K562 (cell line): ENCODE data around the gene PPP6R3. TPM values are rescaled to one million over a fixed set of nuclear protein-coding genes. Genes with fewer than 3 reads are reported as not detected.
A peak's percentile ranks its signal among the peaks of the same experiment; 100 is the strongest.

Source experiments
- ATAC-seq: fragments of 200-7000 bp; cut with Tn5 transposase; 3 replicates; pipeline ENCODE4 v1.9.1; 2020; ENCODE audit warnings: moderate library complexity
- BruUV-seq: library from RNA; stranded (reverse); fragments of 400-500 nt; replicated peaks from 2 replicates; lab custom pipeline; 2021; lab: Mats Ljungman, UMichigan
- CTCF ChIA-PET: fragments of 300-600 bp; formaldehyde crosslinking; extraction: SDS; loops from one replicate; lab custom pipeline; 2021; ENCODE audit warnings: low intra/inter-chr PET ratio; lab: Yijun Ruan, JAX
- POLR2A ChIA-PET: fragments of 300-600, 350-650 bp; sonication (Branson Sonifier 250); formaldehyde crosslinking; extraction: SDS; loops from one replicate; lab custom pipeline; 2021; ENCODE audit warnings: antibody characterized with exemption, inconsistent platforms; lab: Yijun Ruan, JAX
- DNase-seq, 4 experiments: peaks; one replicate each; pipeline versions ENCODE4 v3.0.0 to v3.0.0-alpha.2; 2011 to 2018; ENCODE audit warnings: low spot score in 3 of 4, mixed read lengths in 3 of 4; ENCODE audit errors: extremely low read depth in 1 of 4
- FAIRE-seq: peaks from 2 replicates; lab custom pipeline; 2011; peaks lifted over from hg19 to GRCh38; lab: Jason Lieb, UNC
- H2AFZ ChIP-seq: 2 replicates; pipeline ENCODE4 v1.6.0; 2011; ENCODE audit warnings: low read depth, low read length, control low read depth, inconsistent platforms
- H3K27ac ChIP-seq: fragments of 200-600 bp; 3 replicates; pipeline ENCODE4 v1.8.0; 2011; ENCODE audit warnings: low read depth, mild to moderate bottlenecking, control low read depth, inconsistent platforms, low read length, moderate library complexity, mixed read lengths; ENCODE audit errors: extremely low read depth
- H3K27me3 ChIP-seq, 2 experiments: fragments of 300-600 bp in 1 of 2; 2 replicates in 1 of 2; 3 replicates in 1 of 2; pipeline versions ENCODE4 v1.6.0 to v1.8.0; 2011; ENCODE audit warnings: inconsistent platforms in 2 of 2, low read length in 2 of 2, mild to moderate bottlenecking in 1 of 2, mixed read lengths in 1 of 2, moderate library complexity in 1 of 2; ENCODE audit not compliant: control insufficient read depth in 2 of 2, insufficient read depth in 2 of 2
- H3K36me3 ChIP-seq: fragments of 300-600 bp; 3 replicates; pipeline ENCODE4 v1.8.0; 2011; ENCODE audit warnings: mild to moderate bottlenecking, low read length, inconsistent platforms; ENCODE audit not compliant: control insufficient read depth, insufficient read depth
- H3K4me1 ChIP-seq, 2 experiments: fragments of 200-600 bp in 1 of 2; replicated peaks in 1 of 2; 2 replicates in 1 of 2; 3 replicates in 1 of 2; pipeline versions ENCODE4 v1.5.1 to v1.8.0; 2011; ENCODE audit warnings: inconsistent platforms in 2 of 2, low read length in 2 of 2, mild to moderate bottlenecking in 1 of 2, mixed read lengths in 1 of 2, moderate library complexity in 1 of 2; ENCODE audit not compliant: control insufficient read depth in 2 of 2, insufficient read depth in 2 of 2
- H3K4me2 ChIP-seq: 2 replicates; pipeline ENCODE4 v1.6.1; 2011; ENCODE audit warnings: low read length, control low read depth, inconsistent platforms, mixed read lengths; ENCODE audit not compliant: insufficient read depth
- H3K4me3 ChIP-seq: fragments of 200-600 bp; sonication (generic), shearing (Covaris generic); 2 replicates; pipeline ENCODE4 v1.5.1; 2016; ENCODE audit warnings: control low read depth, inconsistent platforms
- H3K79me2 ChIP-seq: fragments of 200-600 bp; 3 replicates; pipeline ENCODE4 v1.8.0; 2011; ENCODE audit warnings: low read length, inconsistent platforms; ENCODE audit not compliant: control insufficient read depth, insufficient read depth
- H3K9ac ChIP-seq, 2 experiments: 2 replicates each; pipeline versions ENCODE4 v1.6.0 to v1.6.1; 2011; ENCODE audit warnings: low read depth in 2 of 2, low read length in 2 of 2, control low read depth in 1 of 2, inconsistent platforms in 1 of 2, mild to moderate bottlenecking in 1 of 2, mixed read lengths in 1 of 2; ENCODE audit not compliant: insufficient read depth in 1 of 2
- H3K9me1 ChIP-seq: one replicate; pipeline ENCODE4 v1.6.0; 2011; ENCODE audit warnings: inconsistent platforms, mild to moderate bottlenecking, low read length, moderate library complexity; ENCODE audit not compliant: control insufficient read depth, insufficient read depth
- H3K9me3 ChIP-seq: replicated peaks from 2 replicates; pipeline ENCODE4 v1.5.1; 2011; ENCODE audit warnings: low read depth, low read length, inconsistent platforms; ENCODE audit not compliant: control insufficient read depth, insufficient read depth
- H4K20me1 ChIP-seq: replicated peaks from 2 replicates; pipeline ENCODE4 v1.6.1; 2011; ENCODE audit warnings: low read length, inconsistent platforms, mixed read lengths; ENCODE audit not compliant: control insufficient read depth, insufficient read depth
- ARID2 ChIP-seq: fragments of 450-650 bp; IDR thresholded peaks from 2 replicates; pipeline ENCODE4 v1.6.1; 2017; ENCODE audit warnings: antibody characterized with exemption, mild to moderate bottlenecking
- BHLHE40 ChIP-seq: IDR thresholded peaks from 2 replicates; pipeline ENCODE4 v1.6.1; 2011; ENCODE audit warnings: low read length, improper control_type of control experiment
- DPF2 ChIP-seq: fragments of 450-650 bp; IDR thresholded peaks from 2 replicates; pipeline ENCODE4 v1.6.1; 2016
- HCFC1 ChIP-seq: IDR thresholded peaks from 2 replicates; pipeline ENCODE4 v1.6.1; 2012; ENCODE audit warnings: low read depth, low read length, improper control_type of control experiment
- NFIC ChIP-seq: fragments of 450-650 bp; IDR thresholded peaks from 2 replicates; pipeline ENCODE4 v1.6.1; 2017; ENCODE audit warnings: mild to moderate bottlenecking, inconsistent platforms
- NFXL1 ChIP-seq: fragments of 450-650 bp; formaldehyde crosslinking; IDR thresholded peaks from 2 replicates; pipeline ENCODE4 v1.4.0; 2021; ENCODE audit warnings: mild to moderate bottlenecking
- ZNF436 ChIP-seq: fragments of 250-450, 450-650 bp; sonication (Bioruptor Pico); formaldehyde crosslinking; IDR thresholded peaks from 2 replicates; pipeline ENCODE4 v1.7.0; 2020; ENCODE audit warnings: mild to moderate bottlenecking
- ZNF830 ChIP-seq: fragments of 250-450 bp; sonication (Bioruptor Pico); IDR thresholded peaks from 2 replicates; pipeline ENCODE4 v1.5.0; 2021; ENCODE audit warnings: mild to moderate bottlenecking
- WGBS: fragments of 100-300 bp; shearing (Covaris generic); methylation state at CpG from one replicate; pipeline ENCODE4 v1.1.6; 2016; ENCODE audit warnings: low coverage, mixed read lengths; ENCODE audit not compliant: insufficient coverage; ENCODE audit errors: missing lambda C conversion rate; 5-methylcytosine and 5-hydroxymethylcytosine counted together
- in situ Hi-C: fragments of 300-500 bp; cut with MboI; formaldehyde crosslinking; loops from 4 replicates; pipeline ENCODE4 v1.15.0; 2018; ENCODE audit warnings: inconsistent platforms, mixed read lengths
- intact Hi-C: fragments of 100-400 bp; cut with micrococcal nuclease; formaldehyde crosslinking; loops from 2 replicates; pipeline ENCODE4 v1.14.2; 2022
- polyA plus RNA-seq, 8 experiments: library from polyadenylated mRNA; depleted of rRNA in 4 of 8; stranded (reverse) in 5 of 8; unstranded in 3 of 8; fragments of >200 nt; fragmentation: Nextera tagmentation in 2 of 8; fragmentation: Illumina TruSeq in 1 of 8; extraction: Ambion mirVana in 2 of 8; extraction: Trizol in 1 of 8; gene quantifications; 2 replicates each; pipeline versions ENCODE4 v1.2.1 to v1.2.3, GENCODE V29; 2011 to 2014; ENCODE audit warnings: inconsistent platforms in 1 of 8, missing spikeins in 1 of 8
- total RNA-seq, 7 experiments: library from RNA; depleted of rRNA in 6 of 7; stranded (reverse); fragments of >200 nt in 6 of 7; fragmentation: Illumina TruSeq in 2 of 7; extraction: Trizol in 2 of 7; gene quantifications; 2 replicates each; pipeline versions ENCODE4 v1.2.1 to v1.2.3, GENCODE V29; 2011 to 2021; ENCODE audit warnings: low replicate concordance in 1 of 7
- TF ChIP-seq, protein P1 (sequence below): fragments of 250-450 bp; sonication (Bioruptor Pico); IDR thresholded peaks from 2 replicates; pipeline ENCODE4 v1.5.0; 2021

Gene PPP6R3
- total and polyA plus RNA-seq, 9 of the 15 experiments (the other 6 are each of a cell fraction or from before 2014, with no cell fraction given): 20.3 to 117 (median 80.6) TPM

DNA sequence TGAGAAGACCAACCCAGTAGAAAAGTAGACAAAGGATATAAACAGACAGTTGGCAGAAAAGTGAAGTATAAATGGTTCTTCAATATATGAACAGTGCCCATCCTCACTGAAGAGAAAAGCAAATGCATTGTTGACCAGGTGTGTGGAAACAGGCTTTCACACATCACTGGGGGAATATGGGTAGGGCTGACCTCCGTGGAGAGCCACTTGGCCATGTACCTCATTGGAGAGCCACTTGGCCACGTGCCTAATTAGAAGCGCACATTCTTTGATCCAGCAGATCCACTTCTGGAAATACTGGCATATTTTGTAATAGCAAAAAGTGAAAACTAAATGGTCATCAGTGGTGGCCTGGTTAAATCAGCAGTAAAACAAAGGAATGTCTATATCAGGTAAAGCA is 43.2 kb downstream of the PPP6R3 start:
- WGBS: 52% methylated on average over 3 of the region's 3 CpGs
- ChIA-PET POLR2A (interaction anchor here (1.0 kb wide), 2 partner anchors 10 to 11 kb away, joined by 3 read pairs; no protein-coding TSS in a partner anchor), CTCF (no interaction called here)
- Histone ChIP-seq H3K36me3 (peaks cover 5% of the 10 kb centered on the region), H3K27me3 (no peaks in the 10 kb centered on the region), H3K4me2 (peak overlapping the region; percentile 16; the same call in 1 of the 2 replicates), H2AFZ (no peak overlapping the region), H3K4me1 (peaks cover 12 to 52% of the 10 kb centered on the region in 2 experiments), H3K27ac (peak overlapping the region; percentile 55; the same call in 1 of the 3 replicates), H3K4me3 (no peak overlapping the region), H3K9me3 (no peaks in the 10 kb centered on the region), H3K79me2 (peaks cover 99% of the 10 kb centered on the region), H3K9ac (no peak overlapping the region)
- intact Hi-C loops (no loop called here), in situ Hi-C loops (no loop called here)
- BruUV-seq: no TSS peak
- DNase-seq (peak in 1 of 4 experiments; percentile 13), ATAC-seq (no peak)
- TF ChIP-seq NFXL1 (no peak), NFIC (peak; percentile 50)
- TF ChIP-seq, all 486 proteins: peak for 1
- H4K20me1 ChIP-seq: peaks cover 41% of the 10 kb centered on the region
- no peak for FAIRE-seq
- H3K9me1 ChIP-seq: no peaks in the 10 kb centered on the region

DNA sequence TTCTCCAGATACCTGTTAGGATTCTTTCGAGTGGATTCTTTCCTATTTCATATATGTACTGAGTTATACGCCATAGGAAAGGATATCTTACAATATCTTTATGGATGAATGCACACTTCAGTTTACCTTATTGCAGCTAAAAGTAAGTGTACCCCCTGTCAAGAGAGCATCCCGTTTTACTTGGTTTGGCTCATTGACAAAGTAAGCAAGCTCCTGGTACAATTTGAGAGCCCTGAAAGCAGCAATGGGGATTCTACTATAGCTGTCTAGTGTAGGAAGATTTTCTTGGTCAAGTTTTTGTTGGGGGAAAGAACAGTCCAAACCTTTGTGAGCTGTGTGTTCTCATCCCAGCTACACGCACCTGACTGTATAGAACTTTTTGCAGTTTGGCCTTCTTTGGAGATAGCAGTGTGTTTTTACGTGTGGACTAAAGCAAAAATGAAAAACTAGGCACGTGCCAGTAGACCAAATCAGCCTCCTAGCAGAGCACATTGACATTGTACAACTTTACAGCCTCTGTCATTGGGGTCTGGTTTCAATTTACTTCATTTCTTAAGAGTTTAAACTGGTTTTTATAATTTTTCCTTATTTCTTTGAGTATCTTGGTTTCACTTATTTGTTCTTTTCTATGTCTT is 44.0 kb downstream of the PPP6R3 start:
- in situ Hi-C loops: no loop called here
- peak; percentile 22; the same call in 2 of the 3 replicates for ATAC-seq

More for the DNA sequence above, 44.0 kb downstream of the PPP6R3 start:
- no peak overlapping the region for H3K4me3 ChIP-seq
- DNase-seq: no peak
- FAIRE-seq: no peak
- H3K36me3 ChIP-seq: peaks cover 5% of the 10 kb centered on the region
- H2AFZ ChIP-seq: no peak overlapping the region
- H3K27me3 ChIP-seq: no peaks in the 10 kb centered on the region
- intact Hi-C loops: no loop called here
- TF ChIP-seq, protein P1, sequence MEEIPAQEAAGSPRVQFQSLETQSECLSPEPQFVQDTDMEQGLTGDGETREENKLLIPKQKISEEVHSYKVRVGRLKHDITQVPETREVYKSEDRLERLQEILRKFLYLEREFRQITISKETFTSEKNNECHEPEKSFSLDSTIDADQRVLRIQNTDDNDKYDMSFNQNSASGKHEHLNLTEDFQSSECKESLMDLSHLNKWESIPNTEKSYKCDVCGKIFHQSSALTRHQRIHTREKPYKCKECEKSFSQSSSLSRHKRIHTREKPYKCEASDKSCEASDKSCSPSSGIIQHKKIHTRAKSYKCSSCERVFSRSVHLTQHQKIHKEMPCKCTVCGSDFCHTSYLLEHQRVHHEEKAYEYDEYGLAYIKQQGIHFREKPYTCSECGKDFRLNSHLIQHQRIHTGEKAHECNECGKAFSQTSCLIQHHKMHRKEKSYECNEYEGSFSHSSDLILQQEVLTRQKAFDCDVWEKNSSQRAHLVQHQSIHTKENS (CRISPR knock-in tag): no peak
- 0 out of 2 replicates have a peak, but pooled peaks have one; percentile 20 for TF ChIP-seq DPF2
- no peak for TF ChIP-seq ARID2
- TF ChIP-seq HCFC1: no peak
- TF ChIP-seq BHLHE40: peak; percentile 63
- TF ChIP-seq ZNF436 (CRISPR knock-in tag): no peak
- TF ChIP-seq ZNF830 (CRISPR knock-in tag): no peak
- POLR2A ChIA-PET: interaction anchor here (1.0 to 1.5 kb wide), 3 partner anchors 9 to 16 kb away, joined by 3 to 6 read pairs (median 5); no protein-coding TSS in a partner anchor
- no peak overlapping the region for H3K4me2 ChIP-seq
- WGBS: 22% methylated on average over 6 of the region's 6 CpGs
- H3K79me2 ChIP-seq: peaks cover 99% of the 10 kb centered on the region
- BruUV-seq: no TSS peak
- no peaks in the 10 kb centered on the region for H3K9me1 ChIP-seq
- CTCF ChIA-PET: no interaction called here
- H3K9ac ChIP-seq: no peak overlapping the region
- H3K4me1 ChIP-seq: peaks cover 6 to 45% of the 10 kb centered on the region in 2 experiments
- H3K27ac ChIP-seq: peak overlapping the region; percentile 1; the same call in 1 of the 3 replicates
- peaks cover 34% of the 10 kb centered on the region for H4K20me1 ChIP-seq
- no peaks in the 10 kb centered on the region for H3K9me3 ChIP-seq
